SK-N-MC (cell line): ENCODE data around the gene ADGRG3.

Source experiments
- DNase-seq: peaks from one replicate; pipeline ENCODE4 v3.0.0-alpha.2; 2011; ENCODE audit warnings: low read depth, low spot score
- H3K27ac ChIP-seq: fragments of 200-600 bp; sonication (generic); 2 replicates; pipeline ENCODE4 v1.5.1; 2016; ENCODE audit warnings: mixed run types
- H3K36me3 ChIP-seq: fragments of 200-600 bp; sonication (generic); 2 replicates; pipeline ENCODE4 v1.6.1; 2017; ENCODE audit warnings: antibody characterized with exemption, low read length, mixed read lengths; ENCODE audit not compliant: insufficient read depth
- H3K4me3 ChIP-seq: fragments of 200-600 bp; sonication (generic); 2 replicates; pipeline ENCODE4 v1.5.1; 2016
- H3K9ac ChIP-seq: fragments of 200-600 bp; sonication (generic); 2 replicates; pipeline ENCODE4 v1.8.0; 2017; ENCODE audit warnings: mixed run types, mixed read lengths; ENCODE audit not compliant: insufficient read length
- H3K9me3 ChIP-seq: fragments of 200-600 bp; sonication (generic); 2 replicates; pipeline ENCODE4 v1.6.1; 2017; ENCODE audit warnings: low read depth, mild to moderate bottlenecking, antibody characterized with exemption, low read length, moderate library complexity, mixed read lengths
- EZH2 ChIP-seq: fragments of 200-600 bp; sonication (generic); IDR thresholded peaks from one replicate; pipeline ENCODE4 v1.6.1; 2017; ENCODE audit warnings: antibody characterized with exemption
- FOXP2 ChIP-seq: optimal IDR thresholded peaks from 2 replicates; pipeline ENCODE3; 2011; ENCODE audit warnings: mild to moderate bottlenecking, moderate library complexity; ENCODE audit not compliant: insufficient read depth; ENCODE audit errors: extremely low read length, control extremely low read depth
- POLR2AphosphoS5 ChIP-seq: IDR thresholded peaks from 2 replicates; pipeline ENCODE4 v1.6.1; 2012; ENCODE audit warnings: mild to moderate bottlenecking, low read depth, low read length, borderline replicate concordance

Gene ADGRG3

DNA sequence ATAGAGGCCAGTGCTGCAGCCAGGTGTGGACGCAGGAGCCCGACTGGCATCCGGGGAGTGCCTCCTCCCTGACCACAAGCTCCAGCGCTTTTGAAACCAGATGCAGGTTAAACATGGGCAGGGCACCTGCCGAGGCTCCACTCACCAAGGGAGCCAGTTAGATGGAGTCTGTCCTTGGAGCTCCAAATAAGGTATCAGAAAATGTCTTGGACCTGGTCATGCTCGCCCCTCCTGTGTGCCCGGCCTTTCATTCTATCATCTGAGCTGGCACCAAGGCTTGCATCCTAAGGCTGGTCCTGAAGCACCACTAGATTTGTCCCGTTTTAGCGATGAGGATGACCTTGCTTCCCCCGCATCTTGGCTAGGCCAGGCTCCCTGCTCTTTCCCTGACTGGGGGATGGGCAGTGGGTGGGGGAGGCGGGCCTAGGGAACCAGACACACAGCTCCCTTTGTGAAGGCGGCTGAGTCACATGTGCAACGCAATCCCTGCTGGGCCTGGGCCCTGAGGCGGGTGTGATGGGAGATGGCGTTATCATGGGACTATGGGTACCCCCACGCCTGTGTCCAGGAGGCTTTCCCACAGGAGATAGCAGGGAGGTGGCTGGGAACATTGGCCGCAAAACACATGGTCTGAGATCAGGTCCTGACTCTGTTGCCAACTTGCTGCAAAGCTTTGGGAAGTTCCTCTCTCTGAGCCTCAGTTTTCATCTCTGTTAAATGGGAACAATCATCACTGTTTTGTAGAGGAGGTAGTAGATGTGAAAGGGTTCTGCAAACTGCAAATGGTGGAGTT, 44.7 kb upstream of the ADGRG3 start:
- Histone ChIP-seq H3K9me3 (no peaks in the 10 kb centered on the region), H3K36me3 (no peaks in the 10 kb centered on the region), H3K9ac (no peak overlapping the region), H3K27ac (no peak overlapping the region), H3K4me3 (no peak overlapping the region)
- no peak for TF ChIP-seq FOXP2
- TF ChIP-seq POLR2AphosphoS5: no peak
- no peak for TF ChIP-seq EZH2
- no peak for DNase-seq

DNA sequence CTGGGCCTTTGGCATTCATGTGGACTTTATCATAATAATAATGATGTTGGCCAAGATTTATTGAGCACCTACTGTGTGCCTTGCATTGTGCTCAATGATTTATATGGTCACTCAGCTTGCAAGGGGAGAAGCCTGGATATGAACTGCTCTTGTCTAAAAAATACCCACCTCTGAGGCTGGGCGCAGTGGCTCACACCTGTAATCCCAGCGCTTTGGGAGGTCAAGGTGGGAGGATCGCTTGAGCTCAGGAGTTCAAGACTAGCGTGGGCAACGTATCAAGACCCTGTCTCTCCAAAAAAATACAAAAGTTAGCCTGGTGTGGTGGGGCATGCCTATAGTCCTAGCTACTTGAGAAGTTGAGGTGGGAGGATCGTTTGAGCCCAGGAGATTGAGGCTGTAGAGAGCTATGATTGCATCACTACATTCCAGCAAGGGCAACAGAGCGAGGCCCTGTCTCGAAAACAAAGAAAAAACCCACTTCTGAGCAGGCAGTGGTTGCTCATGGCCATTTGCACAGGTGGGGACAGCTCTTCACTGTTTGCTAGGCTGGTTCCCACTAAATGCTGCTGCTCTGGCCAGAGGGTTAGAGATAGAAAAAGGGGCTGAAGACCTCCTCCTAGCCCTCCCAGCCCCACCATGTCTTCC, 43.9 kb upstream of the ADGRG3 start:
- H3K27ac ChIP-seq: no peak overlapping the region
- H3K9ac ChIP-seq: no peak overlapping the region
- no peak for DNase-seq

DNA sequence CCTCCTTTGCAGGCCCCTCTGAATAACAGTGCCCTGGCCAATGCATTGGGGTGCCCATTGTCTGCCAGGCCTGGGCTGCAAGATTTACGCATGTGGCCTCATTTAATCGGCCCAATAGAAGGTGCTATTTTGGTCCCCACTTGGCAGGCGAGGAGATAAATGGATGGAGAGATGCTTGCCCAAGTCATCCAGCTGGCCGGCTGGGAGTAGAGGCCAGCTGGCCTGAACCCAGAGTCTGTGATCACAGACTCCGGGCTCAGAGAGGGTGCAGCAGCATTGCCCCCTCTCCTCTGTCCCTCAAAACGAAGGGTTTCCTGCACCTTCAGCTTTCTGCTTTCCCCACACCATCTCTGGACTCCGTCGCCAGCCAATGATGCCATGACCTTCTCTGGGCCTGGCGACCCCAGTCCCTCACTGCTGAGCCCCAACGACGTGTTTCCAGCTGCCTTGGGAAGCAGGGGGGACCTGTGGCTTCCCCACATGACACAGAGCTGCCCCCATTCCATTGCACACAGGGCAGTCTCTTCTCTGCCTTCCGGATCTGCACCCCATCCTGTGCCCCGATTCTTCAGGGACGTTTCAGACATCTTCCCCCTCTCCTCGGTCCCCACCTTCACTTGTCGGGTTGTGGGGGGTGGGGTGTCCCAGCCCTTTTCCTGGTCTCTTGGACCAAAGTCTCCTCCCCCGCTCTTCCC, 43.2 kb upstream of the ADGRG3 start:
- Histone ChIP-seq H3K4me3 (no peak overlapping the region), H3K36me3 (no peaks in the 10 kb centered on the region), H3K9ac (no peak overlapping the region), H3K9me3 (no peaks in the 10 kb centered on the region), H3K27ac (no peak overlapping the region)
- DNase-seq: no peak
- TF ChIP-seq POLR2AphosphoS5 (no peak), FOXP2 (no peak), EZH2 (no peak)

More for the DNA sequence above, 43.9 kb upstream of the ADGRG3 start:
- Histone ChIP-seq H3K9me3 (no peaks in the 10 kb centered on the region), H3K36me3 (no peaks in the 10 kb centered on the region), H3K4me3 (no peak overlapping the region)
- no peak for TF ChIP-seq FOXP2
- no peak for TF ChIP-seq EZH2
- no peak for TF ChIP-seq POLR2AphosphoS5

DNA sequence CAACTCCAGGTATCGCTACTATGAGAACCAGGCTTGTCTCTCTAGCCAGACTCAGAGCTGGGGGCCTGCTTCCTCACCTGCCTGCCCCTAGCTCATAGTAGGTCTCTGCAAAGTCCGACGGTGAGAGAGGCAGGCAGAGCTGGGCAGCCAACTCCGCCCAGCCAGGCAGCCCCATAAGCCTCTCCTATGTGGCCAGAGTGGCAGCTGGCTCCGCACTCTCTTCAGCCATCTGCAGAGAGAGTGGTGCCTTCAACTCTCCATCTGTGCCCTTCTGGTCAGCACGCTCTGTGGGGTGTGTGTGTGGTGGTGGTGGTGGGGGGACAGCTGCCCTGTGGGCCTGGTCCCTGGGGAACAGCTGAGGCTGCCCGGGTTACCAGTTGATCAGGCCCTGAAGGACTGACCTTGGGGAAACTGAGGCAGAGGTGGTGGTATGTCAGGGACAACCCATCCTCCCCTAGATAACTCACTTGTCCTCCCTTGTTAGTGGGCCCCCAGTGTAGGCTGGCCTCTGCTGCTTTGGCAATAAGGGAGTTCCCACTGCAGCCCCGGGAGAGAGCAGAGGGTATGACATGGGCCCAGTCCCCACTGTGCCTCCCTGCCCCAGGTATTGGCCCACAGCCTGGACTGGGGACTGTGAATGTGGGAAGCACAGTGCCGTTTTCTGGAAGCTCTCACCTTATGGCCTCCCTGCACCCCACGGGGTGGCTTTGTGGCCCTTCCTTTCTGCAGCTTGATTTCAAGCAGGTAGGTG, 41.5 kb upstream of the ADGRG3 start:
- H3K9ac ChIP-seq: no peak overlapping the region
- no peaks in the 10 kb centered on the region for H3K9me3 ChIP-seq
- no peak for DNase-seq
- H3K36me3 ChIP-seq: no peaks in the 10 kb centered on the region
- no peak overlapping the region for H3K4me3 ChIP-seq
- no peak for TF ChIP-seq EZH2
- no peak for TF ChIP-seq FOXP2
- TF ChIP-seq POLR2AphosphoS5: no peak
- no peak overlapping the region for H3K27ac ChIP-seq

DNA sequence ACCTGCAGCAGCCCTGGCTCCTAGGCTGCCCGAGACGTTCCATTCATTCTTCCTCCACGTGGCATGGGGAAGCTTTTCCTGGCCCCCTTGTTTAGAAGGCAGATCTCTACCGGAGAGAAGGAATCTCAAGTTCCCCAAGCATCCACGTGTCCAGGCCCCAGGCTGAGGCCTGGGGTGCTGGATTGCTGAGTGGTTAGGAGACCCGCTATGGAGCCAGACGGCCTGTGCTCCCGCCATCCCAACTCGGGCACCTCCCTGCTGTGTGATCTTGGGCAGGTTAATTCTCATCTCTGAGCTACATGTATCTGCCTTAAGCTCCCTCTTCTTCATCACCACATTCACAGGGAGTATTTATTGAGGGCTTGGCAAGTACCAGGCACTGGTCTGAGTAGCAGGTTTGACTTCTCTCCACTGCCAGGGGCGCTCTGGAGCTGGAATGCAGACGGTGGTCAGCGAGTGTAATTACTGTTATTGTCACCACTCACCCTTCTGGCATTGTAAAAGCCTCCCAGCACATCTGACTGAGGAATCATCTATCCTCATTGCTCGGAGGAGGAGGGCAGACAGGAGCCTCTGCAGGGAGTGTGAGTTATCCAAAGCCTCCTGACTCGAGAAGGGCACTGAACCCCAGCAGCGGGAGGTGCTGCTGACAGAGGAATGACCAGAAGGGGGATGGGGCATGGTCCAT, 40.8 kb upstream of the ADGRG3 start:
- TF ChIP-seq FOXP2 (no peak), EZH2 (no peak)
- Histone ChIP-seq H3K9me3 (no peaks in the 10 kb centered on the region), H3K36me3 (no peaks in the 10 kb centered on the region), H3K9ac (no peak overlapping the region), H3K27ac (no peak overlapping the region), H3K4me3 (no peak overlapping the region)
- DNase-seq: no peak

DNA sequence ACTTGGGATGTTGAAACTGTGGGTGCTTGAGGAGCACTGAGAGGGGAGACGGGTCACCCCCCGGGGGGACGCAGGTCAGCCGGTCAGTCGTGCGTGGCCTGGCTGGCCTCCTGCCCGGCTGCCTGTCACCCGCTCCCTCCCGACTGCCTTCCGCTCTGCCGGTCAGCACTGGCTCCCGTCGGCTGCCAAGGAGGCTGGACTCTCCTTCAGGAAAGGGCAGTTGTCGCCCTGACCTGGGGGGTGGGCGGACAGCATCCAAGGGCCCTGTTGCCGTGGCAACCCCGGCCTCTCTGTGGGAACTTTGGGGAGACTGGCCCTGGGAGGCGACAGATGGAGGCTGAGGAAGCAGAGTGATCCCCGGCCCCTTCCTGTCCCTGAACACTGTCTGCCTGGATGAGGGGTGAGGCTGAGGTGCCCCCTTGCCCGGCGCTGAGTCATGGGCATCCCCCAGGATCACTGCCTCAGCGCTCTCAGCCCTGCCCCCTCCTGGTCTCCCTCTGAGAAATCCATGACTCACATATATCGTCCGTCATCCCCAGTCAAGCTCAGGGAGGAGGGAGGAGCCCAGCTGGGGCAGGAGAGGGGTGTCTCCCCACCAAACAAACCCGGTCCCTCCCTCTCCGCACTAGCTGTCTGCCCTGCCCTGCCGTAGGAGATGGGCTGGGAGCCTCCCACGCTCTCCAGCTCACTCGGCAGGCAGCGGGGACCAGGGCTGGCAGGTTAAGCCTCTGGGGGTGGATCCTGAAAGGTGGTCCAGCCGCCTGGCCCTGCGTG, 39.9 kb upstream of the ADGRG3 start, which contains the start of gene ADGRG1:
Gene ADGRG1, plus strand, starts transcription at position 623 of the 774 bp plus-strand sequence. CDS start 21,658 bp downstream, outside the sequence.
- no peak within 1 kb of the TSS for H3K27ac ChIP-seq
- H3K36me3 ChIP-seq: no peaks in the 10 kb centered on the region
- TF ChIP-seq FOXP2: no peak
- TF ChIP-seq EZH2: no peak
- TF ChIP-seq POLR2AphosphoS5: no peak
- DNase-seq: no peak
- no peak within 1 kb of the TSS for H3K4me3 ChIP-seq
- no peaks in the 10 kb centered on the region for H3K9me3 ChIP-seq
- H3K9ac ChIP-seq: no peak within 1 kb of the TSS

DNA sequence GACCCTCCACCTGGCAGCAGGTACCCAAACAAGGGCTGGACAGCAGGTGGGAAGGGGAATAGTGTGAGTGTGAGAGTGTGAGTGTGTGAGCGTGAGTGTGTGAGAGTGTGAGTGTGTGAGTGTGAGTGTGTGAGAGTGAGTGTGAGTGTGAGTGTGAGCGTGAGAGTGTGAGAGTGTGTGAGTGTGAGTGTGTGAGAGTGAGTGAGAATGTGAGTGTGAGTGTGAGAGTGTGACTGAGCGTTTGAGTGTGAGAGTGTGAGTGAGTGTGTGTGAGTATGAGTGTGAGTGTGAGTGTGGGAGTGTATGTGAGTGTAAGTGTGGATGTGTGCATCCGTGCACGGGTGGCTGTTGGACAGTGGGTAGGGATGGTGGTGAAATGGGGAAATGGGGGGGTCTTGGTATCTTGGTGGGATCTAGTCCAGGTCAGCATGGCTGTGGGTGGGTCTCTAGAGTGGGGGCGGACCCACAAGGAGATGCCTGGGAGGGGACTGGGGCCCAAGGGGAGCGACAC, 39.3 kb upstream of the ADGRG3 start:
- no peak for DNase-seq
- Histone ChIP-seq H3K9ac (no peak overlapping the region), H3K36me3 (no peaks in the 10 kb centered on the region), H3K4me3 (no peak overlapping the region), H3K27ac (no peak overlapping the region), H3K9me3 (no peaks in the 10 kb centered on the region)
- TF ChIP-seq FOXP2 (no peak), EZH2 (no peak), POLR2AphosphoS5 (no peak)
